ENCODE results near the gene CACNA2D4.

The CACNA2D4 gene

GRCh38 chr12:1825382-1826102 lies 92.9 kb downstream of the CACNA2D4 start:
- DNase-seq (ENCODE audit: low read depth): no peak
- TF ChIP-seq, protein P1, sequence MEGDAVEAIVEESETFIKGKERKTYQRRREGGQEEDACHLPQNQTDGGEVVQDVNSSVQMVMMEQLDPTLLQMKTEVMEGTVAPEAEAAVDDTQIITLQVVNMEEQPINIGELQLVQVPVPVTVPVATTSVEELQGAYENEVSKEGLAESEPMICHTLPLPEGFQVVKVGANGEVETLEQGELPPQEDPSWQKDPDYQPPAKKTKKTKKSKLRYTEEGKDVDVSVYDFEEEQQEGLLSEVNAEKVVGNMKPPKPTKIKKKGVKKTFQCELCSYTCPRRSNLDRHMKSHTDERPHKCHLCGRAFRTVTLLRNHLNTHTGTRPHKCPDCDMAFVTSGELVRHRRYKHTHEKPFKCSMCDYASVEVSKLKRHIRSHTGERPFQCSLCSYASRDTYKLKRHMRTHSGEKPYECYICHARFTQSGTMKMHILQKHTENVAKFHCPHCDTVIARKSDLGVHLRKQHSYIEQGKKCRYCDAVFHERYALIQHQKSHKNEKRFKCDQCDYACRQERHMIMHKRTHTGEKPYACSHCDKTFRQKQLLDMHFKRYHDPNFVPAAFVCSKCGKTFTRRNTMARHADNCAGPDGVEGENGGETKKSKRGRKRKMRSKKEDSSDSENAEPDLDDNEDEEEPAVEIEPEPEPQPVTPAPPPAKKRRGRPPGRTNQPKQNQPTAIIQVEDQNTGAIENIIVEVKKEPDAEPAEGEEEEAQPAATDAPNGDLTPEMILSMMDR (IDR thresholded peaks at IDR 0.05; ENCODE audit: low read depth, low read length, missing control alignments): no peak
- no peak overlapping the region for H3K4me3 ChIP-seq (ENCODE audit: low read depth, low read length)
- in situ Hi-C loops (cut with HindIII; ENCODE audit: low sequenced_read_pairs): no loop called here

DNA sequence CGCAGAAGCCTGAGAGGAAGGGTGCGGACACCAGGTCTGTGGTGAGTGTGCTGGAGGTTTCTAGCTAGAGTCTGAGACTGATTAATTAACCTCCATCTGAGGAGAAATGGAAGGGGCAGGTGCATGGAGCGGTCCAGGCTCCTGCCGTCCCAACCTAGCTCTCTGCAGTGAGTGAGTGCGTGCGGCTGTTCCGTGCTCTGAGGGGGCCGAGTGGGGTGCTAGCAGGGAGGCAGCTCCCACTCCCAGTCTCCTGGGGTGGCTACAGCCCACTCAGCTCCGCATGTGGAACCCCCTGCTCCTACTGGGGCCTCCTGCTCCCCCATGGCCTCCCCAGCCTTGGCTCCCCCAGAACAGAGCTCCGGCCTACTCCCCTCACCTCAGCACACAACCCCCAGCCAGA lies 95.2 kb downstream of the CACNA2D4 start:
- in situ Hi-C loops (cut with HindIII; ENCODE audit: low sequenced_read_pairs): loop anchor here (25.0 kb wide), 1 partner anchor 114 kb away; no protein-coding TSS in a partner anchor
- H3K4me3 ChIP-seq (ENCODE audit: low read depth, low read length): no peak overlapping the region
- DNase-seq (ENCODE audit: low read depth): no peak
- TF ChIP-seq, protein P1 (IDR thresholded peaks at IDR 0.05; ENCODE audit: low read depth, low read length, missing control alignments): no peak

GRCh38 chr12:1822699-1823098 lies 95.8 kb downstream of the CACNA2D4 start:
- in situ Hi-C loops (cut with HindIII; ENCODE audit: low sequenced_read_pairs): loop anchor here (25.0 kb wide), 1 partner anchor 115 kb away; no protein-coding TSS in a partner anchor

GRCh38 chr12:1821805-1822204 lies 96.6 kb downstream of the CACNA2D4 start:
- H3K4me3 ChIP-seq (ENCODE audit: low read depth, low read length): no peak overlapping the region
- TF ChIP-seq, protein P1 (IDR thresholded peaks at IDR 0.05; ENCODE audit: low read depth, low read length, missing control alignments): no peak
- in situ Hi-C loops (cut with HindIII; ENCODE audit: low sequenced_read_pairs): loop anchor here (25.0 kb wide), 1 partner anchor 115 kb away; no protein-coding TSS in a partner anchor
- DNase-seq (ENCODE audit: low read depth): no peak

More at GRCh38 chr12:1822699-1823098, 95.8 kb downstream of the CACNA2D4 start:
- no peak overlapping the region for H3K4me3 ChIP-seq (ENCODE audit: low read depth, low read length)
- no peak for DNase-seq (ENCODE audit: low read depth)
- TF ChIP-seq, protein P1 (IDR thresholded peaks at IDR 0.05; ENCODE audit: low read depth, low read length, missing control alignments): no peak

- DNase-seq (ENCODE audit: low read depth): no peak
- TF ChIP-seq, protein P1 (IDR thresholded peaks at IDR 0.05; ENCODE audit: low read depth, low read length, missing control alignments): no peak
- H3K4me3 ChIP-seq (ENCODE audit: low read depth, low read length): no peak overlapping the region
- in situ Hi-C loops (cut with HindIII; ENCODE audit: low sequenced_read_pairs): loop anchor here (25.0 kb wide), 1 partner anchor 116 kb away; no protein-coding TSS in a partner anchor
Observed at GRCh38 chr12:1820896-1821291, 97.6 kb downstream of the CACNA2D4 start.

- DNase-seq (ENCODE audit: low read depth): no peak
- TF ChIP-seq, protein P1 (IDR thresholded peaks at IDR 0.05; ENCODE audit: low read depth, low read length, missing control alignments): no peak
- in situ Hi-C loops (cut with HindIII; ENCODE audit: low sequenced_read_pairs): loop anchor here (25.0 kb wide), 1 partner anchor 117 kb away; no protein-coding TSS in a partner anchor
- H3K4me3 ChIP-seq (ENCODE audit: low read depth, low read length): no peak within 1 kb of the TSS
Observed at GRCh38 chr12:1820191-1820895, 98.1 kb downstream of the CACNA2D4 start, which contains the start of gene LRTM2. Gene LRTM2 (plus strand): TSS chr12:1820565. CDS start chr12:1828149, 7,584 bp downstream.

Data from astrocyte of the cerebellum (primary cell).